Measurements from ENCODE around the gene SHISAL2A.

GRCh38 chr1:52662645-52663313 is 29.8 kb downstream of the SHISAL2A start:
- no peak for TF ChIP-seq CTCF (IDR thresholded peaks at IDR 0.05)
- TF ChIP-seq POLR2A (IDR thresholded peaks at IDR 0.05) = no peak

Measured in upper lobe of left lung (tissue), 4 donors.